ENCODE measurements around the gene ARHGAP31.

The ARHGAP31 gene

DNA sequence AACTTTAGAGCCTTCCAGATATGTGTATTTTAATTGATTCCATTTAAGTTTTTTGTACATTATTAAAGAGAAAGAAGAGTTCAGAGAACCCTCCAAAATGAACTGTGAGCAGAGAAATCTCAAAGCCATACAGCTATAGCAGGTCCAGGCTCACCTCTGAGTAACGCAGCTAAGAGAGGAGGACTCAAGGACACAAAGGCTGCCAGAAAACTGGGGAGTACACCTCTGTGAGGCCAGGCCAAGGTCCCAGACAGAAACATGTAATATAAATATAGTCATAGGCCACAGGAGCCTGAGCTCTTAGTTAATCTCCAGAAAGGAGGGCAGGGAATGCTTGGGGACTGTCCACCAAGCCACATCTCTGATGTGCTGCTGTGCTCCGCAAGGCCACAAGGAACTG lies 102.7 kb downstream of the ARHGAP31 start:
- DNase-seq = no peak

DNA sequence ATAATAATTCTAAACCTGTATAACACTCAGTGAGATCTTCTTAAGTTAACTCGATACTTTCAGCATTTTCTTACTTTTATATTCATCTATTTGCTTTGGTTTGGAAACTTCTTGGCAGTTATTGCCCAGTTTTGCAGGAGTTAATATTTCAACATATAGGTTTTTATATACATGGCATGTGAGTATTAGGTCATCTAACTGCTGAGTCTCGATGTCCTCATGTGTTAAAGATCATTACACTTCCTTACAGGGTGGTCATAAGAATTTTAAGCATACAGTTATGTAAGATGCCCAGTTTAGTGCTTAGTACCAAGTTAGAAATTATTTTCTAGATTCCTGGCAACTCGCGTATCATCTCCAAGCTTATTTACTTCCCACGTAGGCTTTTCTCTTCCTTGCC lies 106.3 kb downstream of the ARHGAP31 start:
- DNase-seq = no peak

DNA sequence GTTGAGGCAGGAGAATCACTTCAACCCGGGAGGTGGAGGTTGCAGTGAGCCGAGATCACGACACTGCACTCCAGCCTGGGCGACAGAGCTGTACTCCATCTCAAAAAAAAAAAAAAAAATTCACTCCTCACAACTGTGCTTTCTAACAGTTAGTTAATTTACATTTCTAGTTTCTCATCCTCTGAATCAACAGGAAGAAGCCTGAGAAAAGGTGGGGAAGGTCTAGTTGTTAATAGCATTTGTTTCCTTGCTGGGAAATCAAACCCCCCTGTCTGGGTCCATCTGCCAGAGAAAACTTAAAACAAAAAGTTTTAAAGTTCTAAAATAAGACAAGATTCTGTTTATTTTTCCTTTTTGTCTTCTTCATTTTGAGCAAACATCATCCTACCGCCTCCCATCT lies 106.9 kb downstream of the ARHGAP31 start:
- DNase-seq = no peak

DNA sequence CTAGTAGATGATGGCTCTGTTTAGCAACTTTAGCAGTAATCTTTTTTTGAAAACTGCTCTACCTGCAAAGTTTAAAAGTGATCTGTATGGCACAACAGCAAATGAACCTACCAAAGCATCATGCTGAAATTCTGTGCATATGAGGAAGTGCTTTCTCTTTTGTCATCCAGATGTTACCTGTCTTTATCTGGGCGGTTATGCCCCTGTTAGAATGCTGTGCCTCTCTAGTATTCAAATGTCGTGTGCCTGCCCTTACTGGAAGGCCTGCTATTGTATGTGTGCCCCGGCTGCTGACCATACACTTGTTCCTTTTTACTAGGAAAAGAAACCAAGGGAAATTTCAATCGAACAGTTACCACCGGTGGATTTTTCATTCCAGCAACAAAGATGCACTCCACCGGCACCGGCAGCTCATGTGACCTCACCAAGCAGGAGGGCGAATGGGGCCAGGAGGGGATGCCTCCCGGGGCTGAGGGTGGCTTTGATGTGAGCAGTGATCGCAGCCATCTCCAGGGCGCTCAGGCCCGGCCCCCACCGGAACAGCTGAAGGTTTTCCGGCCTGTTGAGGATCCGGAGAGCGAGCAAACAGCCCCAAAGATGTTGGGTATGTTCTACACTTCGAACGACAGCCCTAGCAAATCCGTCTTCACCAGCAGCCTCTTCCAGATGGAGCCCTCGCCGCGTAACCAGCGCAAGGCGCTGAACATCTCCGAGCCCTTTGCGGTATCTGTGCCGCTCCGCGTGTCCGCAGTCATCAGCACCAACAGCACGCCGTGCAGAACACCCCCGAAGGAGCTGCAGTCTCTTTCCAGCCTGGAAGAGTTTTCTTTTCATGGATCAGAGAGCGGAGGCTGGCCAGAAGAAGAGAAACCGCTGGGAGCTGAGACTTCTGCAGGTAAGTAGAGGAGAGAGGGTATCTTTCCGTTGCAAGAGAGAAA lies 107.6 kb downstream of the ARHGAP31 start:
- DNase-seq = no peak

DNA sequence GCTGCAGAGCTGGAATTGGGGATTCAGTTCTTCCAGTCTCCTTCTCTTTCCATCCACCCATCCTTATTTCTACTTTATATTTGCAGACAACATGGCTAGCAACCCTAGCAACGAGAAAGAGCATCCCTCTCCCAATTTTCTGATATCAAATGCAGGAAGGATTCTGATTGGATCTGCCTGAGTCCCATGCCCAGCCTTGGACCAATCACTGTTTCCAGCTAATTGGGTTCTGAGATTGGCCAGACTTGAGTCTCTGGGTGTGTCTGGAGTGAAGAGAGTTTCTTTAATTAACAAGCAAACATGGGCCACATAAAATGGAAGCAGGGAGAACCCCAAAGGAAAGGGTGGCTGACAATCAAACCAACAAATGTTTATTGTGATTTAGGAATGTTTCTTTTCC lies 108.6 kb downstream of the ARHGAP31 start:
- no peak for DNase-seq

DNA sequence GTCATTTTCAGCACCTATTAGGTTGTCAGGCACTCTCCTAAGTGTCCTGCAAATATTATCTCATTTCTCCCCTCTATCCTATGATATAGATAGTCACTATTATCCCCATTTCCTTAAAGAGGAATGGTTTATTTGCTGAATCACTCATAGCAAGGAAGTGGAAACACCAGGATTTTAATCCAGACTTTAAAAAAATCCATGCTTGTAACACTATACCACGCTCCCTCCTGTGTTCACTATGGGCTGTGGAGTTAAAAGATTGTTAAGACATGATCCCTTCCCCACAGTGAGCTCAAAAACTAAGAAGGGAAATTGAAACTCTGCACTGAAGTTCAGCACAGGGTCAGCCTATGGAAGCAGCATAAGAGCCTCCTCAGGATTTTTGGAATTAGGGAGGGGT lies 109.0 kb downstream of the ARHGAP31 start:
- no peak for DNase-seq

DNA sequence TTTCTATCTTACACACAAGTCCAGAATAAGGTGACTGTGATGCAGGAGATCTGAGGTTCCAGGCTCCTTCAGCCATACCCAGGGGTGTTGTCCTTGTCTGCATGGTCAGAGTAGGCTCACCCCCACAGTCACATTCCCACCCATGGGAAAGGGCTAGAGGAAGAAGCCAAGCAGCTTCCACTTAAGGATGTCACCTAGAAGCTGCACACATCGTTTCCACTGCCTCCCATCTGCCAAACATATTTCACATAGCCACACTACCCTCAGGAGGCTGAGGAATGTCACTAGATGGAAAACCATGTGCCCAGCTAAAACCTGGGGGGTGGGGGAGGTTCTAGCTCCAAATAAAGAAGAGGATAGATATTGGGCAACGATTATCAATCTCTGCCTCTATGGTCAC lies 111.1 kb downstream of the ARHGAP31 start:
- DNase-seq = no peak

DNA sequence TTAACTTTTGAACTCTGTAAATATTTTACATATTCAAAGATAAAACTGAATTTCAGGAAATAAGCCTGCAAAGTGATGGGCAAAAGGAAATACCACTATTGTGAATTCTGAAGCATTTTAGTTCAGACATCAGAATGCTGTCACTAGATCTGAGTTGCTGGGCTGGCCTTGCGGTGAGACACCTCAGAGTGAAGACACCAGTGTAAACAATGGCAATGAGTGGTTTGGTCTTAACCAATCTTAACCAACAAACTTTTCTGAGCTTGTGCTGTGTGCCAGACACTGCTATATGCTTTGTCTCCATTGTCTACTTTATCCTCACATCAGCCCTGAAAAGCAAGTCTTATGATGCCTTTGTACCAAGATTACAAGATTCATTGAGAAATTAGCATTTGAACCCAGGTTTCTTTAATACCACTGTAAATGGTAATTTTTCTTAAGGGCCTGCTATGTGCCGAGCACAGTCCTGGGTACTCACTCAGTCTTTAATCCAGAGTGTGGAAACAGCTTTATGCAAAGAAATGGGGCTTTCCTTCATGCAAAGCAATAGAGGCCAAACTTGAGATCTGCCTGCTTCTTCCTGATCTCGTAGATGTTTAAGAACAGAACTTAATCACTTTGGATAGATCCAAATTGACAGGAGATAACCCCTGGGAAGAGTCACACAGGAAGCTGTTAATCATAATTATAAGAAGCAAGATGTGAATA lies 114.2 kb downstream of the ARHGAP31 start:
- no peak for DNase-seq

DNA sequence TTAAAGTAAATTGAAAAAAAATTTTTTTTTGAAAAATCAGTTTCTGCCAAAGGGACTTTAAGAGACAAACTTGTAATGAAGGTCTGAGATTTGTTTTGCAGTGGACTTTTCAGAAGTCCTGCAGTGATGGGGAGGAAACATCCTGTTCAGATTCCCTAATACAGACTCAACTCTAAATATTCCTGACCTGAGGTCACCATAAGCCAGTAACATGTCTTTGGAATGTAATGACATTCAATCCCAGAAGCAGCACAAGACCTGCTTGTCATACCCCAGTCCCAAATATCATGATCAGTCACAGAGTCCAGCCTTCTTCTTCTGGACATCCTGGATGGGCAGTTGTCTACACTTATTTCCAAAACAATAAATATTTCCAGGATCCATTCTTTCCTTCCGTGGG lies 115.7 kb downstream of the ARHGAP31 start:
- DNase-seq = no peak

DNA sequence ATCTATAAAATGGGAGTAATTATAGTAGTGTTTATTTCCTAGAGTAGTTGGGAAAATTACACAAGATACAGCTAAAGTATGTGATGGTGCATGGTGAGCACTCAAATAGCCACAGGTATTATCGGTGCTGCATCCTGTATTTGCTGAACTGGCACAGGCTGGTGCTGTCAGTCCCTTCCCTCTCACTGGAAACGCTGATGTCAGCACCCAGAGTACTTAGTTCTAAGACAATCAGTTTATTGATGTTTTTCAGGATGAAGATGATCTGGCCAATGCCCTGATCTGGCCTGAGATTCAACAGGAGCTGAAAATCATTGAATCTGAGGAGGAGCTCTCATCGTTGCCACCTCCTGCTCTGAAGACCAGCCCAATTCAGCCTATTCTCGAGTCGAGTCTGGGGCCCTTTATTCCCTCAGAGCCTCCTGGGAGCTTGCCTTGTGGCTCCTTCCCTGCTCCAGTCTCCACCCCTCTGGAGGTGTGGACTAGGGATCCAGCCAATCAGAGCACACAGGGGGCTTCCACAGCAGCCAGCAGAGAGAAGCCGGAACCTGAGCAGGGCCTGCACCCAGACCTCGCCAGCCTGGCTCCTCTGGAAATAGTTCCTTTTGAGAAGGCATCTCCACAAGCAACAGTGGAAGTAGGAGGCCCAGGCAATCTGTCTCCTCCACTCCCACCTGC lies 119.6 kb downstream of the ARHGAP31 start:
- no peak for DNase-seq

DNA sequence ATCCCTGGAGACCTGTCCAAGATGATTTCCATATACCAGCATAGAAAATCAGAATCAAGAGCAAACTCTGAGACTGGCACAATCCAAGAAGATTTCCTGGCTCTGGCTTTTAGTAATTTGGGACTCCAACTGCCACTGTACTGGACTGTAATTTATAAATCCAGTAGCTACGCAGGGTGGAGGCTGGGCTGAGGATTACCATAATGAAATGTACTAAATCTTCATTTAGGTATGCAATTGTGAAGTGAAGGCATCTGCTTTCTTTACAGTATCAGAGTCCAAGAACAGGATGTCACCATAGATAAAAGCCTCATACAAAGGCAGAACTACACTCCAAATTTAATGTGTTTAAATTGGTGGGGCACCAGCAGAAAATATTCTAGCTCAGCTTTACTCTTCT lies 122.7 kb downstream of the ARHGAP31 start:
- DNase-seq = no peak

DNA sequence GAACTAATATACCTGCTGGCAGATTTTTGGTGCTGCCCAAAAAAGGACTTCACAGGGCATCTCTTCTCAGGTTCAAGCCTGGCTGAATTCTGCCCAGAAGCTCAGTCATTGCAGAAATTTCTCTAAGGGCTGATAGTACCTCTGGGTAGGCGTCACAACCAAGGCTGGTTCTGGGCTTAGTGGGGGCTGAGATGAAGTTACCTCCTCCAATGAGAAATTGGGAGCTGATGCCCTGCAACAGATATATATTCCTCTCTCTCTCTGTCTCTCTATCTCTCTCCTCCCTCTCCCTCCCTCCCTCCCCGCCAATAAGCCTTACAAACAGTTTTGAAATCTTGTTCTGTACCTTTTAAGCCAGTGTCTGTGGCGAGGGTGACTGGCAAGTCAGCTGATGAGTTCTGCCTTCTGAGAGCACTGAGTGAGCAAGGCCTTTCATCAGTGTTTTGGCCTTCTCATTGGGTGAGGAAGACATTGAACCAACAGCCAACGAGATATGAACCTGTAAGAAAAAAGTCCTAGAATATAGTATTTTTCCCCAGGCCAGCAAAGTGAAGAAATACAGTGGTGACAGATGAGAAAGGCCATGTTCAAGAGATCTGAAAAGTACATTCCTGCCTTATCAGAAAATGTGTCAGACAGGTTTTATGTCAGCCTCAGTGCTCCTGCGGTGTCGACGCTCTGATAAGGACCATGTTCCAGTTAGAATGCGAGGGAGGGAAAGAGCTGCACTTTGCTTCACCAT lies 123.8 kb downstream of the ARHGAP31 start:
- DNase-seq = no peak

DNA sequence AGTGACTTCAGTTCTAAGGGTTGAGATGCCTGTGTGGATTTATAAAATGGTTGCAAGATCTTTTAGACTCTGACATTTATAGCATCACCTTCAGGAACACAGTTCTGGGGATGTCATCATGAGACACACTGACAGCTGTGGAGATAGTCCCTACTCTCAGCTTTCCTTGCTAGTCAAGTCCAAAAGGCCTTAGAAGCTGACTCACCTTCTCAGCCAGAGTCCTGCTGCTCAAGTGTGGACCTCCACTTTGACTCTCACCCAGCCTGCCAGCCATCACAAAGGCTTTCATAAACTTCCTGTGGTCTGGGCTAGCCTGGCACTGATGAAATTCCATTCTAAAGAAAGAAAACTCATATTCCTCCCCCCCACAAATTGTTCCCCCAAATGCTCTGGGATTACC lies 124.5 kb downstream of the ARHGAP31 start:
- no peak for DNase-seq

DNA sequence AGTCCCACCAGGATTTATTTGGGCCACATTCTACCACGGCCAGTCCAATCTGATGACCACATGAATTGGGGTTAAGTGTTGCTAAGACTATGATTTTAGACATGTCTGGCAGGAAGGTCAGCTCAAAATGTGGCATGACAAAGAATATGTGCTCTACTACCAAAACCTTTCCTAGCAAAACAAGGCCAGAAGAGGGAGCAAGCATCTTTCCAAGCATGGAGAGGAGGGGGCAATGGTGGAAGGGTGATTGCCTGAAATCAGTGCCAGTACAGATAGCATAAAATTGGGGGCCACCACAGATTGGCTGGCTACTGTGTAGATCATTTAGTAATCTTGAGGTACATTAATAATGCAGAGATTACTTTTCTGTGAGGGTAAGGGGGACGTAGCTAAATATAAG lies 126.0 kb downstream of the ARHGAP31 start:
- no peak for DNase-seq

DNA sequence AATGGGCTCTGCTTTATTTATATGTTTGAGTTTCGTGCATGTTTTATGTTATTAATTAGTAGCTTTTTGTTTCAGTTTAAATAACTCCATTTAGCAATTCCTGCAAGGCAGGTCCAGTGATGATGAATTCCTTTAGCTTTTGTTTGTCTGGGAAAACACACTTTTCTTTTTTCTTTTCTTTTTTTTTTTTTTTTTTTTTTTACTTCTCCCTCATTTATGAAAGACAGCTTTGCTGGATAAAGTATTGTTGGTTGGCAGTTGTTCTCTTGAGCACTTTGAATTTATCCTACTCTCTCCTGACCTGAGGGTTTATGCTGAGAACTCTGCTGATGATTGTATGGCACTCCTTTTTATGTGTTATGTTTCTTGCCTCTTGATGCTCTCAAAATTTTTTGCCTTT lies 133.5 kb downstream of the ARHGAP31 start:
- no peak for DNase-seq

DNA sequence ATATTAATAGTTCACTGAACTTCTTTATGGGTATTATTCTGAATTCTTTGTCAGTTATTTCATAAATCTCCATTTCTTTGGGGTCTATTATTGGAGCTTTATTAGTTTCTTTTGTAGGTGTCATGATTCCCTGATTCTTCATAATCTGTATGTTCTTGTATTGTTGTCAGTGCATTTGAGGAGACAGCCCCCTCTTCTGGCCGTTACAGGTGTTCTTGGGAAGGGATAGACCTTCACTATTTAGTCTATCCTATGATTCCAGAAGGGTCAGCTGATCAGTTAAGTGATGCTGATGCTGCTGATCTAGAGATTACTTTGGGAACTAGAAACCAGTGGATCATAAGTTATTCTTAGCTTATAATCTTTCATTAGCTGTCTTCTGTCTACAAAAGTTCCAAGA lies 134.4 kb downstream of the ARHGAP31 start:
- no peak for DNase-seq

DNA sequence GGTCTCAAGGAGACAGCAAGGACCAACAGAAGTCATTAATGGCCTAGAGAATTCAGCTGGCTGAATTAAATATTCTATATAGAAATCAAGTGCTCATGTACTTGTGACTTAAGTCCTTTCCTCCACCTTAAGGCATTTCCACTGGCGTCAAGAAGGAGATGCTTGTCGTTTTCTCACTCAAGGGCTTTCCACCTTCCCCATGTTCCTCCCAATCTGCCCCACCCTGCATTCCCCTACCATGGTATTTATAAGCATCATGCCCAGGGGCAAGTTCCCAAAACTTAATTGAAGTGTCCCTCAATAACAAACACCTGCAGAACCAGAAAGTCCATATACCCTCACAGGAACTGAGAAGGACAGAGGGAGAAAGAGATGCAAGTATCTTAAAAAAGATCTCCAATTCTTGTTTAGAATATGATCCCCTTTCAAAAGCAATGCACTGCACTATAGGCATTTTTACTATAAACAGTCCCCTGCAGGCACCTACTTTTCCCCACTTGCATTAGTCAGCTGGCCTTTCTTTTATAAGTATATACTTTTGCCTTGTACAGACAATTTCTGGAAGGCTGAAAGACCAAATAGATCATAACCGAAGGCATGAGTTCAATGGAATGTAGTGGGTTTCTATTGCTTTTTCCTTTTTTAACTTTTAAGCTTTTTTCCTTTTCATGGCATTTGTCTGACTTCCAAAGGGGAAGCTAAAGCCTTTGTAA lies 139.6 kb downstream of the ARHGAP31 start:
- no peak for DNase-seq

DNA sequence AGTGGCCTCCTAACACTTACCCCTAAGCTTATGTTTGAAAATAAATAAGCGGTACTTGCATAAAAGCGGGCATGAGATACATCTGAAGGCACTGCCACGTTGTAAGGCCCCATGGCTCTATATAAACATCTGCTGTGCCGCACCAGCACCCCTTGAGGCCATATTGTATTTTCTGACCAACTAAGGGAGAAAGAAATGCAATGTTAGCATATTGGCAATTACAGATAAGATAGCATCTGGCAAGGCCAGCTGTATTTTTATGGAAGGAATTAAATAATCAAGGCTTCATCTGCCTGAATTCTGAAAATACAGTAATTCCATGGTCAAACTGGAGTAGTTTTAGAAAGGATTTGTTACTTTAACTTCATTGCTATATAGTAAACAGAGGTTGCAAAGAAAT lies 140.5 kb downstream of the ARHGAP31 start:
- no peak for DNase-seq

DNA sequence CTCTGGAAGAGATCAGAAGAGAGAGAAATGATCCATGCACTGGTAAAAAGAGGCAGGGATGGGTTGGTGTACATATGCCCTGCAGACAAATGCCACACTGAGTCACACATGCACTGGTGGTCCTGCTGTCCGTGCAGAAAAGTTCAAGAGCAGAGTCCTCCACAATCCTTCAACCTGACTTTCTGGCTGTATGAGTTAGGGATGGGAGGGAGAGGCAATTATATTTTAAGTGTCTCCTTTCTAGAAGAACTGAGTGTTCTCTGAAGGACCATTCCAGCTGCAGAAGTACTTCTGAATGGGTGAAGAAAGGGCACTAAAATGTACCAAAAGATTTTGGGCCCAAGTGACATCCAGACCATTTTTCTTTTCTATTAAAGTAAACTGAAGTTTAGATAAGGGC lies 142.8 kb downstream of the ARHGAP31 start:
- DNase-seq = no peak

DNA sequence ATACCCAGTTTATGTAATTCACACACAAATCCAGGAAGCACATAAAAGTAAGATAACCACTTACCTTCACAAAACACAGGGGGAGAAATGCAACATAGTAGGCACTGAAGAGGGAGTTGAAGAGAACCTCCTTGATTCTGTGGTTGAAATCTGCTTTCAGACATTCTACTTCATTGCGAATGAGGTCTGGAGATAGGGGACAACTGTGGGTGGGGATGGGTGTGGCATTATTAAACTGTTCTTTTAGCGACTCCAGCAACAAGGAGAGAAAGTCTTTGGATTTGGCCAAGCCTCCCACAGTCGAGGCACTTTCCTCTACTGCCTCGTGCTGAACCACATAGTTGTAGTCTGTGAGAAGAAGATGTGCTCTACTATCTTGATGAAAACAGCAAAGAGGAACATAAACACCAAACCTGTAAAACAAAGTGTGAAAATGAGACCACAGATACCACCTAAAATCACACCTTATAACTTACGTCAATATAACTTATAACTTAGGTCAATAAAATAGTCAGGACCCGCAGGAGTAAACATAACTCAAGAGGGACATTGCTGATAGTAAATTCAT lies 143.6 kb downstream of the ARHGAP31 start:
- DNase-seq = no peak

DNA sequence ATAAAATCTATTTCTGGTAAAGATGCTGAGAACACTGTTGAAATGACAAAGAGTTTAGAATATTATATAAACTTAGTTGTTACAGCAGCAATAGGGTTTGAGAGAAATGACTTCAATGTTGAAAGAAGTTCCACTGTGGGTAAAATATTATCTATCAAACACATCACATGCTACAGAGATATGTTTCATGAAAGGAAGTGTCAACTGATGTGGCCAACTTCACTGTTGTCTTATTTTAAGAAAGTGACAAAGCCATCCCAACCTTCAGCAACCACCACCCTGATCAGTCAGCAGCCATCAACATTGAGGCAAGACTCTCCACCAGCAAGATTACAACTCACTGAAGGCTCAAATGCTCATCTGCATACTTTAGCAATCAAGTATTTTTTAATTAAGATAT lies 149.0 kb downstream of the ARHGAP31 start:
- DNase-seq = no peak

DNA sequence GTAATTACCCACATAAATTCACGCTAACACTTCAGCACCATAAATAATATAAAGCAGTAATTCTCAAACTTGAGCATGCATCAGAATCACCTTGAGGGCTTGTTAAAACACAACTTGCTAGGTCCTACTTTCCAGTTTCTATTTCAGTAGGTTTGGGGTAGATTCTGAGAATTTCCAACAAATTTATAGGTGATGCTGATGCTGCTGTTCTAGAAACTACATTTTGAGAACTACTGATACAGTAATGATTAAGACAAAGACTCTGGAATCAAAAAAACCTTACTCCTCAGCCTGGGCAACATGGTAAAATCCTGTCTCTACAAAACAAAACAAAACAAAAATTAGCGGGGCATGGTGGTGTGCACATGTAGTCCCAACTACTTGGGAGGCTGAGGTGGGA lies 150.4 kb downstream of the ARHGAP31 start:
- DNase-seq = no peak
